SK-N-SH treated with all-trans-retinoic acid at 6 μM for 48 hours (cell line): ENCODE results near the gene VDAC1.

ENCODE experiments used
- ARNTL ChIP-seq: fragments of 450-650 bp; formaldehyde crosslinking; IDR thresholded peaks from 2 replicates; pipeline ENCODE4 v1.5.0; 2020; ENCODE audit warnings: low read depth, mild to moderate bottlenecking, moderate library complexity, borderline replicate concordance
- ZC3H10 ChIP-seq: fragments of 250-450 bp; sonication (Bioruptor Pico); IDR thresholded peaks from 2 replicates; pipeline ENCODE4 v1.5.1; 2021; ENCODE audit warnings: mild to moderate bottlenecking, moderate library complexity

DNA sequence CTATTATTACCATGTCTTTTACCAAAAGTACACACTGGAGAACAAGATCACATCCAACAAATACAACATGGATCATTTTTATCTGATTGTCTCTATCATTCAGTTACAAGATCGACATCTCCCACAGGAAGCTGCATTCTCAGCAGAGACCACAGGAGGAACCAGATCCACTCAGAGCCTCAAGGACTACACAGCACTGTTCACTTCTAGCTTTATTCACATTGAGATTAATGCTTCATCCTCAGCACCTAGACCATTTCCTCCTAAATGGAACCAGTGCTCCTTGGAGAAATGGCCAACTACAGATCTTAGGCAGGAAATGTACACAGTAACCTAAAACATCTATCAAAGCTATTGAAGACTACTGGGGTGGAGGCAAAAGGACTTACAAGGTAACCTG lies 23.1 kb downstream of the VDAC1 start:
- TF ChIP-seq ARNTL (CRISPR knock-in tag): no peak
- no peak for TF ChIP-seq ZC3H10 (CRISPR knock-in tag)
